OCI-LY1 (cell line): ENCODE results near the gene POU2AF1.
A peak's percentile ranks its signal among the peaks of the same experiment; 100 is the strongest.

Source experiments
- H2AFZ ChIP-seq: fragments of 200-600 bp; sonication (generic), shearing (Covaris generic); 2 replicates; pipeline ENCODE4 v1.6.0; 2014; ENCODE audit warnings: antibody characterized with exemption, mild to moderate bottlenecking, low read length
- H3F3A ChIP-seq: fragments of 200-600 bp; sonication (generic), shearing (Covaris generic); 2 replicates; pipeline ENCODE4 v1.6.0; 2014; ENCODE audit warnings: mild to moderate bottlenecking, antibody characterized with exemption, low read length, moderate library complexity; ENCODE audit not compliant: insufficient read depth
- H3K27ac ChIP-seq: fragments of 200-600 bp; sonication (generic); 2 replicates; pipeline ENCODE4 v1.5.1; 2014; ENCODE audit warnings: low read length, mixed run types, mild to moderate bottlenecking, low read depth; ENCODE audit not compliant: poor library complexity, severe bottlenecking
- H3K27me3 ChIP-seq: fragments of 200-600 bp; sonication (generic); 2 replicates; pipeline ENCODE4 v1.6.0; 2014; ENCODE audit warnings: antibody characterized with exemption, mild to moderate bottlenecking, low read length, moderate library complexity; ENCODE audit not compliant: insufficient read depth
- H3K36me3 ChIP-seq: fragments of 200-600 bp; sonication (generic); 2 replicates; pipeline ENCODE4 v1.6.1; 2014; ENCODE audit warnings: mild to moderate bottlenecking, antibody characterized with exemption, low read length, moderate library complexity, mixed read lengths; ENCODE audit not compliant: insufficient read depth
- H3K4me1 ChIP-seq: fragments of 200-600 bp; sonication (generic); 2 replicates; pipeline ENCODE4 v1.5.1; 2014; ENCODE audit warnings: mild to moderate bottlenecking, low read length, moderate library complexity; ENCODE audit not compliant: insufficient read depth, severe bottlenecking
- H3K4me2 ChIP-seq: fragments of 200-600 bp; sonication (generic), shearing (Covaris generic); 2 replicates; pipeline ENCODE4 v1.6.1; 2014; ENCODE audit warnings: low read length
- H3K4me3 ChIP-seq: fragments of 200-600 bp; sonication (generic); 2 replicates; pipeline ENCODE4 v1.5.1; 2014; ENCODE audit warnings: low read length, low read depth, mild to moderate bottlenecking, mixed read lengths; ENCODE audit not compliant: poor library complexity, severe bottlenecking
- H3K79me2 ChIP-seq: fragments of 200-600 bp; shearing (Covaris generic); 2 replicates; pipeline ENCODE4 v1.6.1; 2016; ENCODE audit warnings: mixed run types, low read length, mixed read lengths; ENCODE audit not compliant: insufficient read depth
- H3K9ac ChIP-seq: fragments of 200-600 bp; sonication (generic), shearing (Covaris generic); 2 replicates; pipeline ENCODE4 v1.6.1; 2014; ENCODE audit warnings: mild to moderate bottlenecking, low read length, mixed read lengths
- H3K9me2 ChIP-seq: fragments of 200-600 bp; sonication (generic), shearing (Covaris generic); 2 replicates; pipeline ENCODE4 v1.6.1; 2014; ENCODE audit warnings: low read depth, mild to moderate bottlenecking, low read length, mixed read lengths
- H3K9me3 ChIP-seq: fragments of 200-600 bp; shearing (Covaris generic); 2 replicates; pipeline ENCODE4 v1.6.1; 2014; ENCODE audit warnings: low read length, mixed read lengths
- H4K20me1 ChIP-seq: fragments of 200-600 bp; sonication (generic), shearing (Covaris generic); 2 replicates; pipeline ENCODE4 v1.6.0; 2016; ENCODE audit warnings: mild to moderate bottlenecking, low read length; ENCODE audit not compliant: insufficient read depth
- CTCF ChIP-seq: fragments of 200-600 bp; sonication (generic), shearing (Covaris generic); IDR thresholded peaks from 2 replicates; pipeline ENCODE4 v1.5.1; 2017; ENCODE audit warnings: mild to moderate bottlenecking, antibody characterized with exemption, low read length, moderate library complexity, mixed read lengths
- EZH2 ChIP-seq: fragments of 200-600 bp; sonication (generic), shearing (Covaris generic); IDR thresholded peaks from 2 replicates; pipeline ENCODE4 v1.8.0; 2017; ENCODE audit warnings: borderline replicate concordance, mixed run types, mild to moderate bottlenecking, antibody characterized with exemption, low read length, moderate library complexity, mixed read lengths

POU2AF1 gene

GRCh38 chr11:111407652-111408051 lies 28.6 kb upstream of the POU2AF1 start:
- Histone ChIP-seq H3K4me3 (no peak overlapping the region), H2AFZ (no peak overlapping the region), H3F3A (no peaks in the 10 kb centered on the region), H3K27me3 (no peaks in the 10 kb centered on the region), H3K9me2 (no peaks in the 10 kb centered on the region), H3K9me3 (peaks cover 19% of the 10 kb centered on the region), H3K4me1 (peaks cover 66% of the 10 kb centered on the region), H4K20me1 (no peaks in the 10 kb centered on the region), H3K9ac (no peak overlapping the region), H3K4me2 (no peak overlapping the region), H3K36me3 (peaks cover 22% of the 10 kb centered on the region), H3K27ac (peak overlapping the region; percentile 98), H3K79me2 (no peaks in the 10 kb centered on the region)
- no peak for TF ChIP-seq EZH2
- no peak for TF ChIP-seq CTCF

- Histone ChIP-seq H4K20me1 (no peaks in the 10 kb centered on the region), H3K4me2 (no peak overlapping the region; the same call in 1 of the 2 replicates)
These were observed 27.5 kb upstream of the POU2AF1 start for GRCh38 chr11:111406589-111406988.

GRCh38 chr11:111406091-111406490 lies 27.0 kb upstream of the POU2AF1 start:
- Histone ChIP-seq H3K27me3 (no peaks in the 10 kb centered on the region), H3K9me3 (peaks cover 19% of the 10 kb centered on the region), H2AFZ (no peak overlapping the region), H3K36me3 (peaks cover 26% of the 10 kb centered on the region), H3K9ac (peak overlapping the region; percentile 7; the same call in 1 of the 2 replicates), H3F3A (no peaks in the 10 kb centered on the region), H3K79me2 (no peaks in the 10 kb centered on the region), H3K4me1 (peaks cover 57% of the 10 kb centered on the region), H3K4me2 (no peak overlapping the region; the same call in 1 of the 2 replicates), H3K27ac (peak overlapping the region; percentile 49), H3K9me2 (no peaks in the 10 kb centered on the region), H4K20me1 (no peaks in the 10 kb centered on the region), H3K4me3 (no peak overlapping the region)
- TF ChIP-seq EZH2 (no peak), CTCF (no peak)

More at GRCh38 chr11:111406589-111406988, 27.5 kb upstream of the POU2AF1 start:
- Histone ChIP-seq H3K27me3 (no peaks in the 10 kb centered on the region), H3F3A (no peaks in the 10 kb centered on the region), H3K9me3 (peaks cover 19% of the 10 kb centered on the region), H3K79me2 (no peaks in the 10 kb centered on the region), H3K4me3 (no peak overlapping the region), H3K9ac (peak overlapping the region; percentile 7; the same call in 1 of the 2 replicates), H3K27ac (peak overlapping the region; percentile 49), H3K4me1 (peaks cover 57% of the 10 kb centered on the region), H2AFZ (no peak overlapping the region), H3K9me2 (no peaks in the 10 kb centered on the region), H3K36me3 (peaks cover 26% of the 10 kb centered on the region)
- TF ChIP-seq CTCF (no peak), EZH2 (no peak)
